Activated T-helper 1 cell treated with anti-CD3 and anti-CD28 coated beads, Interleukin-2, amount 50 U/mL, for 16 hours (primary cell): Measurements from ENCODE around the gene TTLL7.
"Not testable (repeated sequence)": the region's sequence is repeated elsewhere in the genome, so short reads cannot be mapped to it uniquely, and the experiment has no call there.

Experiments used
- DNase-seq, 2 donors: peaks; one replicate each; pipeline ENCODE4 v3.0.0-alpha.2; 2020; ENCODE audit warnings: low read depth in 1 of 2, low spot score in 1 of 2

Gene TTLL7

GRCh38 chr1:83932693-83933092 is 66.2 kb downstream of the TTLL7 start:
- no peak for DNase-seq

- no peak for DNase-seq
Measured at GRCh38 chr1:83932281-83932680, 66.7 kb downstream of the TTLL7 start.

DNA sequence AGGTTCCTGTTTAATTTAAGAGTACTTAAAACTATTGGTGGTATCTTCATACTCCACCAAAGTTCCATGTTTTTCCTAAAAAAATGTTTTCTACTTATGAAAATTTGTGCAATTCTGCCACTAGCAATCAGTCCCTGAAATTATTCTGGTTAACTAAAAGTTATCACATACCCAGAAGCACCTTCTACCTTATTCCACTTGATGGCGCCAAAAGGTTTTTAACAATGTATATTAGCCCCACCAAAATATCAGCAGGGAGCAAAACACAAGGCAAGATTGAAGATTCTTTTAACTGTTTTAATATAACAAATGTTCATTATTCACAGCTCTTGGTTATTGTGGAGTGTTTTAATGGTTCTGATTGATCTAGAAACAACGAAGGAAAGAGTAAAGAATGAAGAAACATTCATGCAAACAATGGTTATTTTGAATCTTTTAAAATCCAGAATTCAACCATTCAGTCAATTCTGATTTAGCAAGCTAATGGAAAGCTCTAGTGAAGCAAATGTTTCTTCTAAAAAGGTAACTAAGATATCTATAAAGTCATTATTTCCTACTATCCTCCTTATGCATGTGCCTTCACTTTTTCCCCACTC is 67.2 kb downstream of the TTLL7 start:
- DNase-seq: no peak

- no peak for DNase-seq
Measured at GRCh38 chr1:83929184-83929583, 69.7 kb downstream of the TTLL7 start.

DNA sequence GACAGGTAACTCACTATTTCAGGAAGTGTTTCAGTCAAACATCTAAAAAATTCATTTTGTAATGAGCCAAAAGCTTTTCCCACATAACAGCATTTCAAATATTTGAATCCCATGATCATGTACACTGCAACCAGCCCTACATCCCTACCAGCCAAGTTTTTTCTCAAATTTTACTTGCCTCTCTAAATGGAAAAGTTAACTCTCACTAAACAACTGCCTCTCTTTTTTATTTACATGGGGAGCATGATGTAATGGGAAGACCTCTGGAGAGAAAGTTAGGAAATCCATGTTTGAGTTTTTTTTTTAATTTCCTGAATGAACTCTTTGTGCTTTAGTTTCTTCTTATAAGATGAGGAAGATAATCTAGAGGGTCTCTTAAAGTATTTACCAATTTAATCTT is 70.5 kb downstream of the TTLL7 start:
- DNase-seq: no peak

- DNase-seq: no peak
Measured at GRCh38 chr1:83927701-83928100, 71.2 kb downstream of the TTLL7 start.

DNA sequence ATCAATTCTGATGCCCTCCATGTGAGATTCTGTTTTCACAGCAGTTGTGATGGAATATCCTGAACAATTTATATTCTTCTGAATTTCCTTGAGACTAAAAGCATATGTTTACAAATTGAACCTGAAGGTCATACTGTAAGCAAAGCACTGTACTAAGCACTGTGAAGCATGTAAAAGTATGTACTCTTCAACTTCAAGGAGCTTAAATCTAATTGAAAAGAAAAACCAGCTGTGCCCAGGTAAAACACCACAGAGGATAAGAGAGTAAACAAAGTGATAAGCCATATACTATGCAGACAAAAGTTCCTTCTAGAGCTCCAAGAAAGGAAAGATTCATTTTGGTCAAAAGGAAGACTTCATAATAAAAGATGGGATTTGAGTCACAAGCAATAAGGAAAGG is 71.9 kb downstream of the TTLL7 start:
- DNase-seq: no peak

GRCh38 chr1:83923553-83923952 is 75.4 kb downstream of the TTLL7 start:
- no peak for DNase-seq

- DNase-seq: no peak
Measured at GRCh38 chr1:83922431-83922830, 76.5 kb downstream of the TTLL7 start.

DNA sequence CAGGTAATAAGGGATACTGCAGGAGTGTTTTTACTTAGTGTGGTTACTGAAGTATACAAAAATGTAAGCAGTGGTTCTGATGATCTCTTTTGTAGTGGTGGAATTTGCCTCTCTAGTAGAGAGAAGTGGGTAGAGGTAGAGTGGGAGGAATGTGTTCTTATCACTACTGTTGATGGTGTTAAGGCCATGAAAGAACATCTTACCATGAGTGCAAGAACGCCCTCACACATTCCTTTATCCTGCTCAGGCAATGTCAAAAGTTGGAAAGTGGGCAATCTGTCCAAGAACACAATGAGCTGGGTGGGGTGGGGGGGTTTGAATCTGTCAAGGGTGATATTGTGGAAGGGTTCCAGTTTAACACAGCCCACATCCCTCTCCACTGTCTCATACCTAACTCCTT is 78.6 kb downstream of the TTLL7 start:
- DNase-seq: no peak

DNA sequence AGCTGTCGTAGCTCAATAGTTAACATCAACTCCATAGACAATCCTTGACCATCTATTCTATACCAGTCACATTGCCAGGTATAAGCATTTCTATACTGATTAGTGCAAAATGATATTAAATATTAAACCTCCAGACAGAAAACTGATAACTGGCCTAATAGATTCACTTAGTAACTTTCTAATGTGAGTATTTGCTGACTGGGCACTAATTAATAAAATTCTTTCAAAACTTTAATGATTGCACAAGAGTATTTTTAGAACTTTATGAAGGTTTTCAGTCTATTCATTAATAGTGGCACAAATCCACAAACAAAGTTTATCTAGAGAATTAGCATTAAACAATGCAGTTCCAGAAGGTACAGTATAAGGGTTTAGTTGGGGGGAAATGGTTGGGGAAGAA is 79.1 kb downstream of the TTLL7 start:
- no peak for DNase-seq

- DNase-seq: no peak
Measured at GRCh38 chr1:83918688-83919285, 80.1 kb downstream of the TTLL7 start.

DNA sequence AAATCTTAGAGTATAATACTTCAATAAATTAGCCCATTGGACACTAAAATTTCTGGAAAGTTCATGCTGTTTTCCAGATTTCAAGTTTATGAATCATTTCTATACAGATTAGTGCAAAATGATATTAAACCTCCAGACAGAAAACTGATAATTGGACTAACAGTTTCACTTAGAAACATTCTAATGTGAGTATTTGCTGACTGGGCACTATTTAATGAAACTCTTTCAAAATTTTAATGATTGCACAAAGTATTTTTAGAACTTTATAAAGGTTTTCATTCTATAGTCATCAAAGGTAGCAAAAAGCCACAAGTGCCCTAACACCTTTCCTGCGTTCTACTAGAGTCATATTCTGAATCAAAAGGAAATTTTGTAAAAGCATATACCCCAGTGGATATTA is 81.0 kb downstream of the TTLL7 start:
- no peak for DNase-seq

DNA sequence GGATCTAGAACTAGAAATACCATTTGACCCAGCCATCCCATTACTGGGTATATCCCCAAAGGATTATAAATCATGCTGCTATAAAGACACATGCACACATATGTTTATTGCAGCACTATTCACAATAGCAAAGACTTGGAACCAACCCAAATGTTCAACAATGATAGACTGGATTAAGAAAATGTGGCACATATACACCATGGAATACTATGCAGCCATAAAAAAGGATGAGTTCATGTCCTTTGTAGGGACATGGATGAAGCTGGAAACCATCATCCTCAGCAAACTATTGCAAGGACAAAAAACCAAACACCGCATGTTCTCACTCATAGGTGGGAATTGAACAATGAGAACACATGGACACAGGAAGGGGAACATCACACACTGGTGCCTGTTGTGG is 82.8 kb downstream of the TTLL7 start:
- not testable (repeated sequence) for DNase-seq

DNA sequence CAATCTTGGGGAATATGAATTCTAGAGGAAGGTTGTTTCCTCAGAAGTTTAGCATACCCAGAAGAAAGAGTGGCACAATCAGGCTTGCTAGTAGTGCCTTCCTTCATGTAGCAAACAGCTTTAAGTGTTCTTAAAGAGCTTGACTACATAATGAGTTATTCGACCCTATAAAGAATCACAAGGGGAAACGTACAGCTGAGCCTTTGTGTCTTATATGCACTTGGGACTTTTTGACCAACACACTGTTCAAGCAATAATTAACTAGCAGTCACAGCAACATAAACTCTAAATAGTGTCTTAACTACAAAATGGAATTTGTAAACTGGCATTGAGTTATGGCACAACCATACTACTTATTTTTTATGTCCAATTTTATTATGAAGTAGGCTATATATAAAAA is 86.1 kb downstream of the TTLL7 start:
- no peak for DNase-seq

DNA sequence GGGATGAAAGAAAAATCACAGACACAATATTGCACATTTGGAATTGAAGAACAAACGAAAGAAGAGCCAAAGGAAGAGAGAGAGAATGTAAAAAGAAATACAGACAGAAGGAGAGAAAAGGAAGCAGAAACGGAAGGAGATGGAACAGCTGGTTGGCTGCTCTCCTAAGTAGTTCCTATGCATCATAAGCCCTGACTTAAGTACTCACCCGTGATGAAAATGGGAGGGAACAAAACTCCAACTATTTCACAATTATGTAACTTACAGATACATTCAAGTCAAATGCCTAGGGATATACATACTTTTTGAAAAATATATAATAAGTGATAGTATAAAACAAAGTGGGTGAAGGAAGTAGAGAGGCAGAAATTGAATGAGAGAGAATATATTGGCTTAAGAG is 88.5 kb downstream of the TTLL7 start:
- DNase-seq: no peak

GRCh38 chr1:83909687-83910086 is 89.2 kb downstream of the TTLL7 start:
- no peak for DNase-seq

DNA sequence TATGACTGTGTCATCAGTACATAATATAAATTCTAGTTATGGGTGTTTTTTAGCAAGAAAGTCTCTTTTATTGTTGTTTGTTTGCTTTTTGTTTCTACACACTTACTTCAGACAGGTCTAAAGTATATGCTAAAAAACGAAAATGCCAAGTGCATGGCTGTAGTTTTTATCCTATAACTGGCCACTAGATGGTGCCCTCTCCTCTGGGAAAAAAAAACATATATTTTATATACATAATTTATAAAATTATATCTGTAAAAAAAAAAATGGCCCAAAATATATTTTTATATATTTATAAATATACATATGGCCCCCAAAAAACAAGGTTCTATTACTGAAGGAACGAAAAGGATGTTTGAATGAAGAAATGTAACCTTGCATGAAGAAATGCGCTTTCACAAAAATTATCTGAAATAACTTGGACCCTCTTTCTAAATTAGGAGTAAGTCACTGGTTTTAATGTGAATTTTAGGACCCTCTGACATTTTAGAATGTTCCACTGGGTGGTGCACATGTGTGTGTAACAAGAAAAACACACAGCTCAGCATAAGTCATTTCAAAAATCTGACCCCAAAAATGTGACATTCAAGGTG is 93.5 kb downstream of the TTLL7 start:
- DNase-seq: no peak

DNA sequence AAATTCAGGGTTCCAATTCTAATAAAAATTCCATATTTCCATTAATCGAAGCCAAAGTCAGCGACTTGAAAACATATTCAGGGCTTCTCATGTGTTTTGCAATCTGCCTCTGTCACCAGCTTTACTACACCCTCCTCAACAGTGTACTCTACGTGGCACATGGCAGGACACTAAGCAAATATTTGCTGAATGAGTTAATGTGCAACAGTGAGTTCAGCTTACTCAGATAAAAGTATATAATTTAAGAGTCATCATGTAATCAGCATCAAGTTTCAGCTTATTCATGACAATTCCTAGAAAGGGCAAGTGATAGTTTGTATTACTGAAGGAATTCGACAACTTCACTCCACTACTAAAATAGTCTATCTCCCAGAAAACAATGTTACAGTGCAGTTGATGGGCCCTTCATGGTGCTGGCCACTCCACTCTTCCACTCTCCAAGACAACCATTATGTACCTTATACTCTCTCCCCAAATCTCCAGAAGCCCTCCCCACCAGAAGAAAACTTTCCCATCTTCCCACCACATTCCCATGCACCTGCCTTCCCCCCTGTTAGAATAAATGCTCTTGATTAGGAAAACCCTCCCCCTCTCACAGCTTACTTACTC is 97.3 kb downstream of the TTLL7 start:
- DNase-seq: no peak

DNA sequence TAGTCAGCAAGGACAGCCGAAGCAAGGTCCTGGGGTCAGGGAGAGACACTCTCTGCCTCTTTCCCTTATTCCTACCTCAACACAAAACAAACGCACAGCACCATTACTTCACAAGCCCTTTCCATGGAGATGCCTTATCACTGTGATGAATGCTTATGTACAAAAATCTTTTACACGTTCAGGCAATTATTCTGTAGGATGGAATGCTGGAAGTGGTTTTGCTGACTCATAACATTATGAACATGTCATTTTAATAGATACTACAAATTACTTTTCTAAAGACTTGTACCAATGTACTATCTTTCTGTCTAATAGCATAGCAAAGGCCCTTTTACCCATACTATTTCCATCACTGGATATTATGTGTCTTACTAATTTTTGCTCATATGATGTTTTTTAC is 98.4 kb downstream of the TTLL7 start:
- no peak for DNase-seq

DNA sequence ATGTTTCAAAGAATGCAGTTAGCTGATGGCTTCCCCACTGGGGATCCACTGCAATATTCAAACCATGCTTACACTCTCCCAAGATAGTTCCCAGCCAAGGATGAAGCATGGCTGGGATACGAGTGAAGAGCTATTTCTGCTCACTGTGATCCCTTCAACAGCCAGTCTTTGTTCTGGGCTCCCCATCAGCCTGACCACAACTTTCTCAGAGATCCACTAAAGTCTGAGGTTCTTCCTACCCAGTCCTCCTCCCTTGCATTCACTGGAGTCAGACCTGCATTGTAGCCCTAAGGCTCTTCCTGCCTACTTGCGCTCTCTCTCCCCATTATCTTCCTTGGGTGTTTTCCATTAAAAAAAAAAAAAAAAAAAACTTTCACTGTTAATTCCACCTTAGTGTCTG is 101.4 kb downstream of the TTLL7 start:
- no peak for DNase-seq

DNA sequence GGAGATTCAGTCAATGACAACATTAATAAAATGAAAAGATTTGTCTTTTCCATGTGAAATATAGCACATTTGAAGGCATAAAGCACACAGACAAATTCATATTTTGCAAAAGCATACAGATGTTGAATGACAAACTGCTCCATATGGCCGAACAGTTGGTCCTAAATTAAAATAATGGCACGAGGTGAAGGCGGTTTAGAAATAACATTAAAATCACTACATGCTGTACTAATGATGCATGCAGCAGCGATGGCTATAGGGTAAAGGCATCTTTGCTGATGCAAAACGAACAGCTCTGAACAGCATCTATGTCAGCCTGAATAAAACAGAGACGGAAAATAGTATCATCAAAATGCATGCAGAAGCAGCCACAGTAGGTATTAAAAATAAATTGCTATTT is 102.6 kb downstream of the TTLL7 start:
- no peak for DNase-seq

- no peak for DNase-seq
Measured at GRCh38 chr1:83889707-83890106, 109.2 kb downstream of the TTLL7 start.
